GM19463 (cell line): Measurements from ENCODE around the gene CTCFL.
"Not testable (repeated sequence)": the region's sequence is repeated elsewhere in the genome, so short reads cannot be mapped to it uniquely, and the experiment has no call there.

Experiments
- ATAC-seq: cut with Tn5 transposase; IDR thresholded peaks from one replicate; pipeline ENCODE4 v1.9.1; 2021; ENCODE audit warnings: mild to moderate bottlenecking, moderate library complexity; ENCODE audit not compliant: unreplicated experiment

Gene CTCFL

GRCh38 chr20:57483287-57484050 is 41.5 kb downstream of the CTCFL start:
- peak; percentile 39 for ATAC-seq

- ATAC-seq = no peak
Measured at GRCh38 chr20:57482796-57483195, 42.1 kb downstream of the CTCFL start.

GRCh38 chr20:57482148-57482547 is 42.8 kb downstream of the CTCFL start:
- no peak for ATAC-seq

- ATAC-seq = peak; percentile 16
Measured at GRCh38 chr20:57481281-57481711, 43.6 kb downstream of the CTCFL start.

- ATAC-seq = peak; percentile 39
Measured at GRCh38 chr20:57480444-57481160, 44.3 kb downstream of the CTCFL start.

GRCh38 chr20:57479196-57479595 is 45.7 kb downstream of the CTCFL start:
- no peak for ATAC-seq

GRCh38 chr20:57478176-57478575 is 46.8 kb downstream of the CTCFL start:
- no peak for ATAC-seq

GRCh38 chr20:57476641-57477461 is 48.1 kb downstream of the CTCFL start:
- no peak for ATAC-seq

GRCh38 chr20:57476084-57476526 is 48.8 kb downstream of the CTCFL start:
- ATAC-seq = no peak

GRCh38 chr20:57475388-57476083 is 49.4 kb downstream of the CTCFL start:
- ATAC-seq = no peak

- ATAC-seq = no peak
Measured at GRCh38 chr20:57474816-57475215, 50.1 kb downstream of the CTCFL start.

- ATAC-seq = no peak
Measured at GRCh38 chr20:57474205-57474604, 50.7 kb downstream of the CTCFL start.

GRCh38 chr20:57473246-57474048 is 51.5 kb downstream of the CTCFL start:
- ATAC-seq = peak; percentile 57

GRCh38 chr20:57472474-57472873 is 52.5 kb downstream of the CTCFL start:
- ATAC-seq = not testable (repeated sequence)

GRCh38 chr20:57471496-57472372 is 53.2 kb downstream of the CTCFL start:
- no peak for ATAC-seq

- ATAC-seq = no peak
Measured at GRCh38 chr20:57470666-57471495, 54.1 kb downstream of the CTCFL start.

GRCh38 chr20:57470212-57470522 is 54.8 kb downstream of the CTCFL start:
- no peak for ATAC-seq
